Ureter (tissue), 1 donor: ENCODE results near the gene SPINK14. TPM values are rescaled to one million over a fixed set of nuclear protein-coding genes. Genes with fewer than 3 reads are reported as not detected.

Source experiments
- DNase-seq: peaks from one replicate; pipeline ENCODE4 v3.0.0-alpha.2; 2020; ENCODE audit warnings: low spot score
- total RNA-seq: library from RNA; stranded (reverse); gene quantifications from one replicate; pipeline ENCODE4 v1.2.4, GENCODE V29; 2023
- donor health status: DM: yes; HTN: yes; CAD: no.

Gene SPINK14
- total RNA-seq, 1 donor from 2014 or later, result not detected

DNA sequence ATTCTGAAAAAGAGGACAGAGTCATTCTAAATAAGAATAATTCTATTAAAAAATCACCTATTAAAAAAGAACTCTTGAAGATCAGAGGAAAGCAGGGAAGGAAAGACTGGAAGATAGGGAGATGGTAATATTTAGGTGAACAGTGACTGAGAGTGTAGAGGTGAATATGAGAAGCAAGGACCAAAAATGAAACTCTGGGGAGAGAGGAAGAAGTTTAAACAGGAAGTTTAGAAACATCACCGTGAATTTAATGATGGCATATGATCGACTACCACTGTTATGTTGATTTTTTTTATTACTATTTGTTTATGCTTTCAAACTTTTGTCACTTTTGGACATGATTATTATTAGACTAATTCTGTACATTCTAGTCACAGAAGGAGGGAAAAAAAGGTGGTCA, 32.8 kb downstream of the SPINK14 start:
- no peak for DNase-seq

DNA sequence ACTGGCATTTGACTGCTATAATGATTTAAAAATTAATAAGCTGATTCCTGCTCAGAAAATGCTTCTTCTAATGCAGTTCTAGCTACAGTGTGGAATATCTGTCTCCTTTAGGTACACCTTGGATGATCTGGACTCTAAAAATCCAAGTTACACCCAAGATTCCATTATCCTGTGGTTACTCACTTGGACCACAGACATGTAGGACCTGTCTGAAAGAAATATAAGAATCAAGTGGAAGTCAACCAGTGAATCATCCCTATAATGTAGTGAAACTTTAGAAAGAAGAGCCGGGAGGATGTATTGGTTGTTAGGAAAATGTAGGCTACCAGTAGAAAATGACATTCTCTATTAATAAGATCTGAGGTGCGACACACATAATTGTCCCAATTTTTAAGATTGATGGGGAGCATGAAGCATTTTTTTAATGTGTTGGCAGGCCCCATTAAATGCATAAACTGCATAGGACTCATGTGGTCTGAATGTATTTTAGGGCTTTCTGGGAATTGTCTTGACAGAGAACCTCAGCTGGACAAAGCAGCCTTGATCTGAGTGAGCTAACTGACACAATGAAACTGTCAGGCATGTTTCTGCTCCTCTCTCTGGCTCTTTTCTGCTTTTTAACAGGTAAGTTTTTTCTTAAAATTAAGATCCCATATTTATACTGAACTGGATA, 34.3 kb downstream of the SPINK14 start, which contains the start of gene SPINK6:
TSS of gene SPINK6 (plus strand) at position 512 of the 673 bp plus-strand sequence. CDS start at position 567, 55 bp downstream.
- DNase-seq, result no peak

GRCh38 chr5:148205044-148205806, 36.9 kb downstream of the SPINK14 start:
- no peak for DNase-seq

DNA sequence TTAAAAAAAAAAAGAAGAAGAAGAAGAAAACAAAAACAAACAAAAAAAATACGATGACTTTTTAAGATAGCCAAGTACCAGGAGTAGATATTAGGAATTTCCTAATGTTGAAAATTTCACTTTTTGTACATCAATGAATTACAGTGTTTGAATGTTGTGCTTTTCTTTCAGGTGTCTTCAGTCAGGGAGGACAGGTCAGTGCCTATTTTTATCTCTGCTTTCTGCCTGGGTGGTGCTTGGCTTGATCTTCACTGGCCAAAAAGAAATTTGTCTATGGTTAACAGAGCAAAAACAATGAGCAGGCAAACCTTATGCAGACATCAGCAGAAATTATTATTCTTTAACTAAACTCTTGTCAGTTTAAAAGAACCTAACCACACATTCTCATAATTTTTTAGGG, 37.5 kb downstream of the SPINK14 start:
- no peak for DNase-seq

DNA sequence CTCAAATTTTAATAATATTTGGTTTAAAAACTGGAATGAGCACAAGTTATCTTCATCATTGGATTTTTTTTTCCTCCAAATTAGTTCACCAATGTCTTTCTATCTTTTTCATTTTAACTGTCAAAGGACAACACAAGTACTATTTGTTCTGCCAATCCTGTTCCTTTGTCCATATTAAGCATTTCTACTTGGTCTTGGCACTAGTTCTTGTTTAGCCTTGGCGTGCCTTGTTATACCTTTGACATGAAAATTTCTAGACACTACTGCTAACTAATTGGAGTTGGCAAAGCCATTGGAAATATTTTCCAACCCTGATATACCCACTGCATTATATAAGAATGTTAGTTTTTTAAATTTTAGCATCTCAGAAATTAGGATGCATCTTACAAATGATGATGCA, 38.3 kb downstream of the SPINK14 start:
- DNase-seq, result no peak

GRCh38 chr5:148208226-148208625, 39.9 kb downstream of the SPINK14 start:
- no peak for DNase-seq

- no peak for DNase-seq
Observed at GRCh38 chr5:148209151-148209770, 40.9 kb downstream of the SPINK14 start.

GRCh38 chr5:148214665-148215185, 46.4 kb downstream of the SPINK14 start:
- DNase-seq, result no peak

GRCh38 chr5:148221508-148221907, 53.2 kb downstream of the SPINK14 start:
- DNase-seq, result no peak

DNA sequence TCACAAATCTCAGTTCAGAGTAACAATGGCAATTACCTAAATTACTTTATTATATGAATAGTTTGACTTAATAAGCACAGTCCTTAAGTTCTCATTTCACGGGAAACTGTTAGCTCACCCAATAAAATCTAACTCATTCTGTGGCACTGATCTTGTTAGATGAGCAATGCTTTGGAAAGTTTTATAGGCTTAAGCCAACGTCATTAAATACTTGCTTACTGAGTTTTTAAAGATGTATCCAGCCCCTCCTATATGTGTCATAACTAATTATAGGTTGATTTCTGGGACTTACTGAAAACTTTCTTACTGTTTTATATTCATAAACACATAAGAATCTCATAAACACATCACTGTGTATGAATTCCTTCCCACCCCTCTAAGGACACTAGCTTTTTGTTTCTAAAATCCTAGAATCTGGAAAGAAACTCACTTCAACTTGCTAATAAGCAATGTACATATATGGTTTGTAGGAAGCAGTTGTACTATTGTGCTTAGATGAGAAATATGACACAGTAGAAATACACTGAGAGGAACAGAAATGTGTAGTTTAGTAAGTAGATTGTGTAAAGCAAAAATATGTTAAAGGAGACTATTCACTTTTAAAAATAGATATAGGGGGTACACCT, 55.9 kb downstream of the SPINK14 start:
- DNase-seq, result no peak

Other genes with a start within 250 kb of the SPINK14 start
- gene SPINK5, start 104.6 kb upstream of the SPINK14 start, total RNA-seq, result 3.2 TPM
- not detected for gene SPINK6, start 34.5 kb downstream of the SPINK14 start, total RNA-seq
- not detected for gene MARCOL, start 70.0 kb downstream of the SPINK14 start, total RNA-seq
- gene SPINK13, start 100.2 kb downstream of the SPINK14 start, total RNA-seq, result not detected
- not detected for gene SPINK7, start 143.9 kb downstream of the SPINK14 start, total RNA-seq
- gene SPINK9, start 167.0 kb downstream of the SPINK14 start, total RNA-seq, result not detected
- 94.8 TPM for gene FBXO38, start 215.4 kb downstream of the SPINK14 start, total RNA-seq